Measurements from ENCODE around the gene MPC1. TPM values are rescaled to one million over a fixed set of nuclear protein-coding genes. Genes with fewer than 3 reads are reported as not detected.

Gene MPC1
- total and polyA plus RNA-seq, 7 experiments from 2014 or later, result 18.5 to 64.2 (median 30.7) TPM

- peaks cover 66% of the 10 kb centered on the region in 2 donors for H3K4me1 ChIP-seq (ENCODE audit: control insufficient read depth in 2 of 2, insufficient read depth in 2 of 2, low read length in 2 of 2)
- H3K27ac ChIP-seq (ENCODE audit: low read depth, low read length), result peak overlapping the region; percentile 56
- no peaks in the 10 kb centered on the region for H3K36me3 ChIP-seq (ENCODE audit: control insufficient read depth in 2 of 3, insufficient read depth in 3 of 3, low read length in 3 of 3)
- ATAC-seq (no peak), DNase-seq (no peak)
- ChIA-PET CTCF (interaction anchor here (0.9 to 3.3 kb wide), 2 partner anchors 12 to 76 kb away, joined by 3 to 28 read pairs; no protein-coding TSS in a partner anchor), POLR2A (interaction anchor here (0.9 to 1.9 kb wide), 6 partner anchors 11 to 76 kb away, joined by 3 to 13 read pairs (median 4); no protein-coding TSS in a partner anchor)
- Mint-ChIP-seq H3K4me3 (peak overlapping the region; percentile 63 to 97 (median 85)), H3K27me3 (peaks cover 0 to 11% (median 0%) of the 10 kb centered on the region in 5 donors), H3K27ac (peak overlapping the region; percentile 78 to 97 (median 94)), H3K36me3 (peaks cover 11 to 25% (median 17%) of the 10 kb centered on the region in 5 donors), H3K9me3 (peaks cover 2 to 20% (median 12%) of the 10 kb centered on the region in 11 donors), H3K4me1 (peaks cover 55 to 80% (median 74%) of the 10 kb centered on the region in 7 donors)
- peak overlapping the region; percentile 47 for H3K4me3 ChIP-seq (ENCODE audit: low read length)
- H3K9me3 ChIP-seq (ENCODE audit: control insufficient read depth in 2 of 3, low read length in 3 of 3), result no peaks in the 10 kb centered on the region
- intact Hi-C loops (cut with micrococcal nuclease), result loop anchor here in 1 of 2 donors (10.0 kb wide), 1 partner anchor 582 kb away; the partner anchor contains the start of gene CEP43
- no peaks in the 10 kb centered on the region for H3K27me3 ChIP-seq (ENCODE audit: control insufficient read depth in 2 of 2, insufficient read depth in 2 of 2, low read length in 2 of 2)
Observed at GRCh38 chr6:166412156-166412910, 29.6 kb upstream of the MPC1 start.

- H3K27me3 ChIP-seq (ENCODE audit: control insufficient read depth in 2 of 2, insufficient read depth in 2 of 2, low read length in 2 of 2), result no peaks in the 10 kb centered on the region
- H3K36me3 ChIP-seq (ENCODE audit: control insufficient read depth in 2 of 3, insufficient read depth in 3 of 3, low read length in 3 of 3), result no peaks in the 10 kb centered on the region
- peaks cover 51 to 74% (median 68%) of the 10 kb centered on the region in 7 donors for H3K4me1 Mint-ChIP-seq
- intact Hi-C loops (cut with micrococcal nuclease), result loop anchor here in 1 of 2 donors (1.0 to 10.0 kb wide), 2 partner anchors 10 to 583 kb away; partner anchors contain the start of gene CEP43
- H3K27me3 Mint-ChIP-seq, result peaks cover 0 to 11% (median 0%) of the 10 kb centered on the region in 5 donors
- peak overlapping the region; percentile 47 for H3K4me3 ChIP-seq (ENCODE audit: low read length)
- POLR2A ChIA-PET, result interaction anchor here (0.7 to 1.9 kb wide), 7 partner anchors 10 to 76 kb away, joined by 3 to 13 read pairs (median 3); no protein-coding TSS in a partner anchor
- ATAC-seq, result peak; percentile 60
- peak in 6 of 9 donors; percentile 45 to 59 (median 52) for DNase-seq
- peak overlapping the region; percentile 63 to 97 (median 85) for H3K4me3 Mint-ChIP-seq
- CTCF ChIA-PET, result interaction anchor here (0.9 to 3.3 kb wide), 2 partner anchors 12 to 77 kb away, joined by 3 to 28 read pairs; no protein-coding TSS in a partner anchor
- H3K9me3 Mint-ChIP-seq, result peaks cover 2 to 16% (median 8%) of the 10 kb centered on the region in 11 donors
- peaks cover 60% of the 10 kb centered on the region in 2 donors for H3K4me1 ChIP-seq (ENCODE audit: control insufficient read depth in 2 of 2, insufficient read depth in 2 of 2, low read length in 2 of 2)
- peak overlapping the region; percentile 78 to 97 (median 94) for H3K27ac Mint-ChIP-seq
- peak overlapping the region; percentile 56 for H3K27ac ChIP-seq (ENCODE audit: low read depth, low read length)
- H3K9me3 ChIP-seq (ENCODE audit: control insufficient read depth in 2 of 3, low read length in 3 of 3), result no peaks in the 10 kb centered on the region
- H3K36me3 Mint-ChIP-seq, result peaks cover 8 to 19% (median 15%) of the 10 kb centered on the region in 5 donors
Observed at GRCh38 chr6:166411721-166412151, 29.0 kb upstream of the MPC1 start.

GRCh38 chr6:166411271-166411670 lies 28.5 kb upstream of the MPC1 start:
- peak overlapping the region; percentile 63 to 97 (median 85) for H3K4me3 Mint-ChIP-seq
- ChIA-PET CTCF (interaction anchor here (0.7 to 3.3 kb wide), 3 partner anchors 11 to 98 kb away, joined by 3 to 28 read pairs (median 5); no protein-coding TSS in a partner anchor), POLR2A (interaction anchor here (0.7 to 1.9 kb wide), 8 partner anchors 10 to 77 kb away, joined by 3 to 13 read pairs (median 3); no protein-coding TSS in a partner anchor)
- peak overlapping the region; percentile 78 to 97 (median 94) for H3K27ac Mint-ChIP-seq
- peaks cover 46 to 69% (median 63%) of the 10 kb centered on the region in 7 donors for H3K4me1 Mint-ChIP-seq
- peaks cover 3 to 15% (median 10%) of the 10 kb centered on the region in 5 donors for H3K36me3 Mint-ChIP-seq
- peaks cover 2 to 12% (median 4%) of the 10 kb centered on the region in 11 donors for H3K9me3 Mint-ChIP-seq
- Histone ChIP-seq H3K27me3 (ENCODE audit: control insufficient read depth in 2 of 2, insufficient read depth in 2 of 2, low read length in 2 of 2) (no peaks in the 10 kb centered on the region), H3K4me1 (ENCODE audit: control insufficient read depth in 2 of 2, insufficient read depth in 2 of 2, low read length in 2 of 2) (peaks cover 55 to 56% of the 10 kb centered on the region in 2 donors), H3K9me3 (ENCODE audit: control insufficient read depth in 2 of 3, low read length in 3 of 3) (no peaks in the 10 kb centered on the region), H3K36me3 (ENCODE audit: control insufficient read depth in 2 of 3, insufficient read depth in 3 of 3, low read length in 3 of 3) (no peaks in the 10 kb centered on the region), H3K27ac (ENCODE audit: low read depth, low read length) (peak overlapping the region; percentile 56), H3K4me3 (ENCODE audit: low read length) (peak overlapping the region; percentile 47)
- intact Hi-C loops (cut with micrococcal nuclease), result loop anchor here in 1 of 2 donors (1.0 to 10.0 kb wide), 2 partner anchors 10 to 584 kb away; partner anchors contain the start of gene CEP43
- ATAC-seq (peak; percentile 20), DNase-seq (no peak)
- H3K27me3 Mint-ChIP-seq, result peaks cover 0 to 11% (median 0%) of the 10 kb centered on the region in 5 donors

- ChIA-PET CTCF (interaction anchor here (0.7 to 3.3 kb wide), 3 partner anchors 10 to 97 kb away, joined by 3 to 28 read pairs (median 5); no protein-coding TSS in a partner anchor), POLR2A (interaction anchor here (1.0 to 1.9 kb wide), 2 partner anchors 29 to 78 kb away, joined by 3 to 13 read pairs; no protein-coding TSS in a partner anchor)
- Histone ChIP-seq H3K36me3 (ENCODE audit: control insufficient read depth in 2 of 3, insufficient read depth in 3 of 3, low read length in 3 of 3) (no peaks in the 10 kb centered on the region), H3K4me1 (ENCODE audit: control insufficient read depth in 2 of 2, insufficient read depth in 2 of 2, low read length in 2 of 2) (peaks cover 48% of the 10 kb centered on the region in 2 donors), H3K4me3 (ENCODE audit: low read length) (no peak overlapping the region), H3K9me3 (ENCODE audit: control insufficient read depth in 2 of 3, low read length in 3 of 3) (no peaks in the 10 kb centered on the region), H3K27ac (ENCODE audit: low read depth, low read length) (no peak overlapping the region), H3K27me3 (ENCODE audit: control insufficient read depth in 2 of 2, insufficient read depth in 2 of 2, low read length in 2 of 2) (no peaks in the 10 kb centered on the region)
- Mint-ChIP-seq H3K4me1 (peaks cover 38 to 61% (median 55%) of the 10 kb centered on the region in 7 donors), H3K27me3 (peaks cover 0 to 11% (median 0%) of the 10 kb centered on the region in 5 donors), H3K4me3 (peak overlapping the region in 9 of 10 donors; percentile 11 to 97 (median 58)), H3K27ac (peak overlapping the region in 8 of 9 donors; percentile 88 to 97 (median 93)), H3K9me3 (peaks cover 0 to 5% (median 0%) of the 10 kb centered on the region in 11 donors), H3K36me3 (peaks cover 0 to 7% (median 5%) of the 10 kb centered on the region in 5 donors)
- ATAC-seq (no peak), DNase-seq (no peak)
- intact Hi-C loops (cut with micrococcal nuclease), result loop anchor here in 1 of 2 donors (10.0 kb wide), 1 partner anchor 584 kb away; the partner anchor contains the start of gene CEP43
Observed at GRCh38 chr6:166410426-166410935, 27.7 kb upstream of the MPC1 start.

GRCh38 chr6:166408936-166409755 lies 26.4 kb upstream of the MPC1 start:
- H3K27ac Mint-ChIP-seq, result peak overlapping the region in 5 of 9 donors; percentile 47 to 96 (median 88)
- Histone ChIP-seq H3K27me3 (ENCODE audit: control insufficient read depth in 2 of 2, insufficient read depth in 2 of 2, low read length in 2 of 2) (no peaks in the 10 kb centered on the region), H3K27ac (ENCODE audit: low read depth, low read length) (no peak overlapping the region), H3K4me1 (ENCODE audit: control insufficient read depth in 2 of 2, insufficient read depth in 2 of 2, low read length in 2 of 2) (peaks cover 35 to 37% of the 10 kb centered on the region in 2 donors), H3K36me3 (ENCODE audit: control insufficient read depth in 2 of 3, insufficient read depth in 3 of 3, low read length in 3 of 3) (no peaks in the 10 kb centered on the region), H3K4me3 (ENCODE audit: low read length) (no peak overlapping the region), H3K9me3 (ENCODE audit: control insufficient read depth in 2 of 3, low read length in 3 of 3) (no peaks in the 10 kb centered on the region)
- no peak for ATAC-seq
- H3K9me3 Mint-ChIP-seq, result no peaks in the 10 kb centered on the region
- CTCF ChIA-PET, result interaction anchor here (3.3 kb wide), 1 partner anchor 9 kb away, joined by 28 read pairs; no protein-coding TSS in a partner anchor
- peak overlapping the region in 1 of 10 donors; percentile 17 for H3K4me3 Mint-ChIP-seq
- intact Hi-C loops (cut with micrococcal nuclease), result loop anchor here in 1 of 2 donors (10.0 kb wide), 1 partner anchor 524 kb away; no protein-coding TSS in a partner anchor
- H3K36me3 Mint-ChIP-seq, result no peaks in the 10 kb centered on the region
- no peak for DNase-seq
- H3K27me3 Mint-ChIP-seq, result peaks cover 0 to 11% (median 0%) of the 10 kb centered on the region in 5 donors
- POLR2A ChIA-PET, result interaction anchor here (0.6 to 0.8 kb wide), 2 partner anchors 21 to 265 kb away, joined by 3 to 4 read pairs; no protein-coding TSS in a partner anchor
- peaks cover 26 to 50% (median 42%) of the 10 kb centered on the region in 7 donors for H3K4me1 Mint-ChIP-seq

All from naive thymus-derived CD4-positive, alpha-beta T cell (primary cell).